Raji (cell line): ENCODE measurements around the gene PRKCH.

Experiments
- POLR2A ChIP-seq: IDR thresholded peaks from 2 replicates; pipeline ENCODE4 v1.6.1; 2011; ENCODE audit warnings: low read depth, low read length, control low read depth; ENCODE audit not compliant: insufficient read depth

PRKCH gene

GRCh38 chr14:61516964-61517653 lies 195.7 kb downstream of the PRKCH start:
- TF ChIP-seq POLR2A = no peak

- no peak for TF ChIP-seq POLR2A
These were observed 196.6 kb downstream of the PRKCH start for GRCh38 chr14:61517911-61518384.

GRCh38 chr14:61518403-61518802 lies 197.0 kb downstream of the PRKCH start:
- no peak for TF ChIP-seq POLR2A

GRCh38 chr14:61519106-61519505 lies 197.7 kb downstream of the PRKCH start:
- TF ChIP-seq POLR2A = no peak

GRCh38 chr14:61519735-61520134 lies 198.4 kb downstream of the PRKCH start:
- no peak for TF ChIP-seq POLR2A

GRCh38 chr14:61520576-61520975 lies 199.2 kb downstream of the PRKCH start:
- no peak for TF ChIP-seq POLR2A

GRCh38 chr14:61521773-61522172 lies 200.4 kb downstream of the PRKCH start:
- TF ChIP-seq POLR2A = no peak

GRCh38 chr14:61523751-61524150 lies 202.4 kb downstream of the PRKCH start:
- TF ChIP-seq POLR2A = no peak

GRCh38 chr14:61524211-61524806 lies 202.9 kb downstream of the PRKCH start:
- TF ChIP-seq POLR2A = no peak

- no peak for TF ChIP-seq POLR2A
These were observed 203.5 kb downstream of the PRKCH start for GRCh38 chr14:61524936-61525292.

GRCh38 chr14:61525293-61526011 lies 204.1 kb downstream of the PRKCH start:
- no peak for TF ChIP-seq POLR2A

- no peak for TF ChIP-seq POLR2A
These were observed 205.3 kb downstream of the PRKCH start for GRCh38 chr14:61526405-61527312.

- no peak for TF ChIP-seq POLR2A
These were observed 206.1 kb downstream of the PRKCH start for GRCh38 chr14:61527325-61528100.

GRCh38 chr14:61528591-61529021 lies 207.2 kb downstream of the PRKCH start:
- no peak for TF ChIP-seq POLR2A

- TF ChIP-seq POLR2A = no peak
These were observed 208.9 kb downstream of the PRKCH start for GRCh38 chr14:61530296-61530695.

GRCh38 chr14:61530896-61531295 lies 209.5 kb downstream of the PRKCH start:
- no peak for TF ChIP-seq POLR2A
